ENCODE measurements around the gene CHFR. TPM values are rescaled to one million over a fixed set of nuclear protein-coding genes. Genes with fewer than 3 reads are reported as not detected.
A peak's percentile ranks its signal among the peaks of the same experiment; 100 is the strongest.

The CHFR gene, protein sequence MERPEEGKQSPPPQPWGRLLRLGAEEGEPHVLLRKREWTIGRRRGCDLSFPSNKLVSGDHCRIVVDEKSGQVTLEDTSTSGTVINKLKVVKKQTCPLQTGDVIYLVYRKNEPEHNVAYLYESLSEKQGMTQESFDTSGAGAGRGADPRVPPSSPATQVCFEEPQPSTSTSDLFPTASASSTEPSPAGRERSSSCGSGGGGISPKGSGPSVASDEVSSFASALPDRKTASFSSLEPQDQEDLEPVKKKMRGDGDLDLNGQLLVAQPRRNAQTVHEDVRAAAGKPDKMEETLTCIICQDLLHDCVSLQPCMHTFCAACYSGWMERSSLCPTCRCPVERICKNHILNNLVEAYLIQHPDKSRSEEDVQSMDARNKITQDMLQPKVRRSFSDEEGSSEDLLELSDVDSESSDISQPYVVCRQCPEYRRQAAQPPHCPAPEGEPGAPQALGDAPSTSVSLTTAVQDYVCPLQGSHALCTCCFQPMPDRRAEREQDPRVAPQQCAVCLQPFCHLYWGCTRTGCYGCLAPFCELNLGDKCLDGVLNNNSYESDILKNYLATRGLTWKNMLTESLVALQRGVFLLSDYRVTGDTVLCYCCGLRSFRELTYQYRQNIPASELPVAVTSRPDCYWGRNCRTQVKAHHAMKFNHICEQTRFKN
- 247 and 420 TPM in 2 replicates for total RNA-seq (2011; cell fraction: chromatin; rRNA removed; ENCODE audit: low replicate concordance)
- total RNA-seq (2011; cell fraction: nucleolus; rRNA removed) = 153 and 159 TPM in 2 replicates
- total RNA-seq (2011; cell fraction: nucleoplasm; rRNA removed) = 192 and 220 TPM in 2 replicates
- total RNA-seq (2014; rRNA removed) (18.2 and 19.3 TPM in 2 replicates), total RNA-seq (2014; rRNA removed; fragmentation: Illumina TruSeq; extraction: Trizol) (14.1 and 14.2 TPM in 2 replicates), total RNA-seq (2015; rRNA removed; fragmentation: Illumina TruSeq; extraction: Trizol) (12.7 and 15.5 TPM in 2 replicates), total RNA-seq (2021) (26.1 and 26.8 TPM in 2 replicates), polyA plus RNA-seq (2011; rRNA removed) (32.5 and 33.9 TPM in 2 replicates), polyA plus RNA-seq (2014; fragmentation: Illumina TruSeq; extraction: Trizol) (18.6 and 21.2 TPM in 2 replicates), polyA plus RNA-seq (2014; fragmentation: Nextera tagmentation; extraction: Ambion mirVana) (under 1 TPM; 0.61 to 0.84 TPM), polyA plus RNA-seq (2014; rRNA removed) (23.6 and 25.8 TPM in 2 replicates), polyA minus RNA-seq (2011; rRNA and poly(A)+ RNA removed) (34.2 and 40.4 TPM in 2 replicates), Bru-seq, nascent RNA (percentile 60 among the genes with signal in this experiment), BruChase-seq, experiment 1, labeled RNA remaining after a 2-hour chase (percentile 62 among the genes with signal in this experiment), BruChase-seq, experiment 2, labeled RNA remaining after a 6-hour chase (percentile 65 among the genes with signal in this experiment)
- polyA plus RNA-seq (2011; cell fraction: cytosol; rRNA removed) = 31.7 and 36.8 TPM in 2 replicates
- 72.8 and 92.7 TPM in 2 replicates for polyA plus RNA-seq (2011; cell fraction: nucleus; rRNA removed)
- 15.8 and 25.4 TPM in 2 replicates for polyA plus RNA-seq (2012)
- polyA minus RNA-seq (2011; cell fraction: cytosol; rRNA and poly(A)+ RNA removed) = 18.1 and 22.3 TPM in 2 replicates
- polyA minus RNA-seq (2011; cell fraction: nucleus; rRNA and poly(A)+ RNA removed) = 23.3 and 27.7 TPM in 2 replicates
- long read RNA-seq, experiment 1, transcript CHFR-224 (4 exons, 2,186 nt) = major isoform, 7 of 122 reads
- long read RNA-seq, experiment 1, partial matches to known transcripts = 43 of 122 reads
- long read RNA-seq, experiment 1, other reads (novel, unspliced or antisense) = 67 of 122 reads
- long read RNA-seq, experiment 2, partial matches to known transcripts = 0 of 19 reads
- long read RNA-seq, experiment 2, other reads (novel, unspliced or antisense) = 18 of 19 reads
- long read RNA-seq, experiment 3, partial matches to known transcripts = 1 of 15 reads
- long read RNA-seq, experiment 3, other reads (novel, unspliced or antisense) = 10 of 15 reads

GRCh38 chr12:132887513-132888351, at the start of gene CHFR:
CHFR (minus strand) TSS chr12:132887605; CDS start chr12:132887328, 277 bp downstream.
- ChIA-PET CTCF (ENCODE audit: low intra/inter-chr PET ratio) (no interaction called here), POLR2A (interaction anchor here (0.5 kb wide), 1 partner anchor 29 kb away, joined by 3 read pairs; no protein-coding TSS in a partner anchor)
- Histone ChIP-seq H3K4me1 (replicated peaks in 1 of 2; ENCODE audit: control insufficient read depth in 2 of 2, insufficient read depth in 2 of 2, low read length in 2 of 2) (peaks cover 7 to 10% of the 10 kb centered on the region in 2 experiments; a peak in 3 of 5 replicates), H2AFZ (ENCODE audit: low read depth, low read length) (peak within 1 kb of the TSS; percentile 100), H3K27ac (ENCODE audit: extremely low read depth, low read depth, low read length) (peak within 1 kb of the TSS; percentile 99), H3K27me3 (ENCODE audit: control insufficient read depth in 2 of 2, insufficient read depth in 2 of 2, low read length in 2 of 2) (peaks cover 2 to 6% of the 10 kb centered on the region in 2 experiments; a peak in 1 of 5 replicates), H4K20me1 (replicated peaks; ENCODE audit: control insufficient read depth, insufficient read depth, low read length) (no peaks in the 10 kb centered on the region), H3K79me2 (ENCODE audit: control insufficient read depth, insufficient read depth, low read length) (peaks cover 4% of the 10 kb centered on the region; the same call in 1 of the 3 replicates), H3K4me2 (ENCODE audit: insufficient read depth, low read length) (peak within 1 kb of the TSS; percentile 94), H3K36me3 (ENCODE audit: control insufficient read depth, insufficient read depth, low read length) (peaks cover 6% of the 10 kb centered on the region; the same call in 2 of the 3 replicates), H3K9me3 (replicated peaks; ENCODE audit: control insufficient read depth, insufficient read depth, low read depth, low read length) (peaks cover 17% of the 10 kb centered on the region), H3K9ac (ENCODE audit: insufficient read depth in 1 of 2, low read depth in 2 of 2, low read length in 2 of 2) (peak within 1 kb of the TSS; percentile 74 to 91), H3K9me1 (ENCODE audit: control insufficient read depth, insufficient read depth, low read length) (no peaks in the 10 kb centered on the region), H3K4me3 (peak within 1 kb of the TSS; percentile 92)
- TSS peak; percentile 88 for BruUV-seq (replicated peaks)
- intact Hi-C loops (cut with micrococcal nuclease) (no loop called here), in situ Hi-C loops (cut with MboI) (no loop called here)
- DNase-seq (ENCODE audit: extremely low read depth in 1 of 4, low spot score in 3 of 4) = peak; percentile 95 to 98 (median 96)
- 43% methylated on average over 61 of the region's 84 CpGs for WGBS (ENCODE audit: insufficient coverage, low coverage, missing lambda C conversion rate)
- FAIRE-seq = peak; percentile 90
- ATAC-seq = peak; percentile 100
- no peak for TF ChIP-seq THAP12 (CRISPR knock-in tag; IDR thresholded peaks at IDR 0.05)
- no peak for TF ChIP-seq NUFIP1 (IDR thresholded peaks at IDR 0.05; ENCODE audit: partially characterized antibody)
- no peak for TF ChIP-seq POLR2B (IDR thresholded peaks at IDR 0.05; ENCODE audit: low read depth, partially characterized antibody)
- no peak for TF ChIP-seq ZNF764 (CRISPR knock-in tag; IDR thresholded peaks at IDR 0.05; ENCODE audit: low read depth)
- peak; percentile 74 for TF ChIP-seq ZNF583 (CRISPR knock-in tag; IDR thresholded peaks at IDR 0.05)
- no peak for TF ChIP-seq TCF7L2 (IDR thresholded peaks at IDR 0.05; ENCODE audit: low read depth, low read length)
- no peak for TF ChIP-seq TAF15 (IDR thresholded peaks at IDR 0.05; ENCODE audit: low read depth, low read length)
- TF ChIP-seq, protein P1, sequence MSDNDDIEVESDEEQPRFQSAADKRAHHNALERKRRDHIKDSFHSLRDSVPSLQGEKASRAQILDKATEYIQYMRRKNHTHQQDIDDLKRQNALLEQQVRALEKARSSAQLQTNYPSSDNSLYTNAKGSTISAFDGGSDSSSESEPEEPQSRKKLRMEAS (CRISPR knock-in tag; IDR thresholded peaks at IDR 0.05) = peak; percentile 80
- no peak for TF ChIP-seq HEY1 (CRISPR knock-in tag; IDR thresholded peaks at IDR 0.05; ENCODE audit: borderline replicate concordance)
- no peak for TF ChIP-seq BACH1 (tag; IDR thresholded peaks at IDR 0.05)
- TF ChIP-seq HMGN3 (IDR thresholded peaks at IDR 0.05; ENCODE audit: borderline replicate concordance, extremely low read depth, insufficient read length, low read depth, low read length) = peak; percentile 84

All from K562 (cell line).